BE2C (cell line): ENCODE measurements around the gene TCF4.

ENCODE experiments used
- DNase-seq: peaks from one replicate; pipeline ENCODE4 v3.0.0-alpha.2; 2020
- H3K27me3 ChIP-seq: fragments of 250-450 bp; sonication (Bioruptor Pico); 2 replicates; pipeline ENCODE4 v1.5.1; 2020; ENCODE audit warnings: mild to moderate bottlenecking
- H3K36me3 ChIP-seq: fragments of 250-450 bp; sonication (Bioruptor Pico); 2 replicates; pipeline ENCODE4 v1.5.1; 2020; ENCODE audit warnings: mild to moderate bottlenecking
- H3K4me1 ChIP-seq: fragments of 250-450 bp; sonication (Bioruptor Pico); 2 replicates; pipeline ENCODE4 v1.5.1; 2020
- H3K4me3 ChIP-seq: 2 replicates; pipeline ENCODE4 v1.5.1; 2011; ENCODE audit warnings: low read depth, low read length
- H3K9me3 ChIP-seq: fragments of 250-450 bp; sonication (Bioruptor Pico); 2 replicates; pipeline ENCODE4 v1.5.1; 2020
- CTCF ChIP-seq: IDR thresholded peaks from 2 replicates; pipeline ENCODE4 v1.5.1; 2012; ENCODE audit warnings: mild to moderate bottlenecking, low read depth, low read length

Gene TCF4

GRCh38 chr18:55253814-55254213, 334.2 kb downstream of the TCF4 start:
- no peaks in the 10 kb centered on the region for H3K9me3 ChIP-seq
- no peak overlapping the region for H3K4me3 ChIP-seq
- no peak for DNase-seq
- no peaks in the 10 kb centered on the region for H3K27me3 ChIP-seq
- peaks cover 79% of the 10 kb centered on the region for H3K36me3 ChIP-seq
- no peaks in the 10 kb centered on the region for H3K4me1 ChIP-seq
- no peak for TF ChIP-seq CTCF

GRCh38 chr18:55252901-55253300, 335.1 kb downstream of the TCF4 start:
- Histone ChIP-seq H3K36me3 (peaks cover 81% of the 10 kb centered on the region), H3K4me3 (no peak overlapping the region), H3K9me3 (no peaks in the 10 kb centered on the region), H3K27me3 (no peaks in the 10 kb centered on the region), H3K4me1 (no peaks in the 10 kb centered on the region)
- no peak for DNase-seq
- TF ChIP-seq CTCF = no peak

GRCh38 chr18:55252053-55252675, 335.8 kb downstream of the TCF4 start:
- Histone ChIP-seq H3K27me3 (no peaks in the 10 kb centered on the region), H3K9me3 (no peaks in the 10 kb centered on the region), H3K4me3 (no peak overlapping the region), H3K36me3 (peaks cover 84% of the 10 kb centered on the region), H3K4me1 (no peaks in the 10 kb centered on the region)
- DNase-seq = no peak
- no peak for TF ChIP-seq CTCF

GRCh38 chr18:55251254-55251971, 336.6 kb downstream of the TCF4 start:
- no peak for DNase-seq
- H3K27me3 ChIP-seq = no peaks in the 10 kb centered on the region
- no peaks in the 10 kb centered on the region for H3K4me1 ChIP-seq
- no peak for TF ChIP-seq CTCF
- H3K9me3 ChIP-seq = no peaks in the 10 kb centered on the region
- no peak overlapping the region for H3K4me3 ChIP-seq
- peaks cover 81% of the 10 kb centered on the region for H3K36me3 ChIP-seq

- Histone ChIP-seq H3K4me3 (no peak overlapping the region), H3K27me3 (no peaks in the 10 kb centered on the region), H3K9me3 (no peaks in the 10 kb centered on the region), H3K4me1 (no peaks in the 10 kb centered on the region), H3K36me3 (peaks cover 74% of the 10 kb centered on the region)
- TF ChIP-seq CTCF = no peak
- DNase-seq = no peak
Measured at GRCh38 chr18:55250768-55251173, 337.2 kb downstream of the TCF4 start.

GRCh38 chr18:55249550-55249949, 338.4 kb downstream of the TCF4 start:
- Histone ChIP-seq H3K36me3 (peaks cover 66% of the 10 kb centered on the region), H3K4me1 (no peaks in the 10 kb centered on the region), H3K27me3 (no peaks in the 10 kb centered on the region), H3K9me3 (no peaks in the 10 kb centered on the region), H3K4me3 (no peak overlapping the region)
- DNase-seq = no peak
- TF ChIP-seq CTCF = no peak
